Erythroblast (primary cell): ENCODE measurements around the gene LATS2.

Experiments
- GATA1 ChIP-seq: IDR thresholded peaks from 2 replicates; pipeline ENCODE4 v1.6.1; 2011; ENCODE audit warnings: low read depth, mild to moderate bottlenecking, control low read depth, low read length, moderate library complexity
- POLR2A ChIP-seq: IDR thresholded peaks from 2 replicates; pipeline ENCODE4 v1.6.1; 2011; ENCODE audit warnings: mild to moderate bottlenecking, low read length

DNA sequence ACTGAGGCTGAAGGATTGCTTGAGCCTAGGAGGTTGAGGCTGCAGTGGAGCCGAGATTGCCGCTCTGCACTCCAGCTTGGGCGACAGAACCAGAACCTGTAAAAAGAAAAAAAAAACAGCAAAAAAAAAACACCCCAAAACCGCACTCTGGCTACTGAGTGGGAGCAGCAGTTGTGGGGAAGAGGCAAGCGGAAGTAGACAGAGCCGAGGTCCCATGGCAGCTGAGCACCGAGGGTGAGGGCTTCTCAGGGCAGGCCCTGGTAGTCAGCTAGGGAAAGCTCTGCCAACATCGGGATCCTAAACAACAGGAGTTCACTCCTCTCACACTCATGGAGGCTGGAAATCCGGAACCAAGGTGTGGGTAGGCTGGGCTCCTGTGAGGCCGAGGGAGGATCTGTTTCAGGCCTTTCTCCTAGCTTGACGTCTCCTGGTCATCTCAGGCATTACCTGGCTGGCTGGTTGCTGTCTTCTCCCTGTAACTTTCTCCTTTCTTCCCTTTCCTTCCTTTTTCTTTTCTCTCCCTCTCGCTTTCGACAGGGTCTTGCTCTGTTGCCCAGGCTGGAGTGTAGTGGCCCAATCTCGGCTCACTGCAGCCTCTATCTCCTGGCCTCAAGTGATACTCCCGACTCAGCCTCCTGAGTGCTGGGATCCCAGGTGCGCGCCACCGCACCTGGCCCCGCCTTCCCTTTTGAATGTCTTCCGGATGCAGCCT is 15.8 kb upstream of the LATS2 start:
- TF ChIP-seq POLR2A: no peak
- TF ChIP-seq GATA1: no peak
